Non-pigmented ciliary epithelial cell (primary cell): Measurements from ENCODE around the gene PPP1R9A.

Source experiments
- DNase-seq: peaks from one replicate; pipeline ENCODE4 v3.0.0-alpha.2; 2010; ENCODE audit warnings: low read depth

PPP1R9A gene

GRCh38 chr7:94907026-94907810, at the start of gene PPP1R9A:
Gene PPP1R9A (plus strand): TSS chr7:94907594. CDS start chr7:94910114, 2,520 bp downstream.
- DNase-seq = no peak

GRCh38 chr7:94871132-94871531, 36.3 kb upstream of the PPP1R9A start:
- no peak for DNase-seq

GRCh38 chr7:94873239-94873638, 34.2 kb upstream of the PPP1R9A start:
- DNase-seq = no peak

GRCh38 chr7:94874036-94874785, 33.2 kb upstream of the PPP1R9A start:
- no peak for DNase-seq

GRCh38 chr7:94875201-94875600, 32.2 kb upstream of the PPP1R9A start:
- DNase-seq = no peak

- no peak for DNase-seq
Observed at GRCh38 chr7:94877731-94878670, 29.4 kb upstream of the PPP1R9A start.

- no peak for DNase-seq
Observed at GRCh38 chr7:94882891-94883290, 24.5 kb upstream of the PPP1R9A start.

- DNase-seq = no peak
Observed at GRCh38 chr7:94883616-94884015, 23.8 kb upstream of the PPP1R9A start.

- DNase-seq = no peak
Observed at GRCh38 chr7:94888551-94888950, 18.8 kb upstream of the PPP1R9A start.

GRCh38 chr7:94888995-94889523, 18.3 kb upstream of the PPP1R9A start:
- DNase-seq = no peak

GRCh38 chr7:94890216-94890615, 17.2 kb upstream of the PPP1R9A start:
- no peak for DNase-seq

GRCh38 chr7:94893661-94894060, 13.7 kb upstream of the PPP1R9A start:
- DNase-seq = no peak

- DNase-seq = no peak
Observed at GRCh38 chr7:94897541-94897940, 9.9 kb upstream of the PPP1R9A start.

GRCh38 chr7:94898340-94898739, 9.1 kb upstream of the PPP1R9A start:
- DNase-seq = no peak

- DNase-seq = no peak
Observed at GRCh38 chr7:94901981-94902380, 5.4 kb upstream of the PPP1R9A start.

GRCh38 chr7:94903971-94904370, 3.4 kb upstream of the PPP1R9A start:
- DNase-seq = no peak

GRCh38 chr7:94904982-94905381, 2.4 kb upstream of the PPP1R9A start:
- no peak for DNase-seq

- DNase-seq = no peak
Observed at GRCh38 chr7:94906065-94906851, 1.1 kb upstream of the PPP1R9A start.

- DNase-seq = no peak
Observed at GRCh38 chr7:94907811-94908322, 473 bp downstream of the PPP1R9A start.

- DNase-seq = no peak
Observed at GRCh38 chr7:94908323-94909178, 1.2 kb downstream of the PPP1R9A start.
